Activated T-cell treated with anti-CD3 and anti-CD28 coated beads for 48 hours (primary cell): Measurements from ENCODE around the gene LNP1.
A peak's percentile ranks its signal among the peaks of the same experiment; 100 is the strongest.
"Not testable (repeated sequence)": the region's sequence is repeated elsewhere in the genome, so short reads cannot be mapped to it uniquely, and the experiment has no call there.

Experiments
- DNase-seq: peaks from one replicate; pipeline ENCODE4 v3.0.0-alpha.2; 2020; ENCODE audit warnings: low read depth

Gene LNP1

GRCh38 chr3:100478521-100478920 lies 77.2 kb downstream of the LNP1 start:
- DNase-seq, result not testable (repeated sequence)

GRCh38 chr3:100480081-100480480 lies 78.7 kb downstream of the LNP1 start:
- DNase-seq, result no peak

GRCh38 chr3:100482176-100482575 lies 80.8 kb downstream of the LNP1 start:
- no peak for DNase-seq

GRCh38 chr3:100483529-100483928 lies 82.2 kb downstream of the LNP1 start:
- DNase-seq, result no peak

GRCh38 chr3:100486808-100487207 lies 85.5 kb downstream of the LNP1 start:
- DNase-seq, result no peak

GRCh38 chr3:100489118-100489517 lies 87.8 kb downstream of the LNP1 start:
- DNase-seq, result no peak

- DNase-seq, result peak; percentile 88
These were observed 91.0 kb downstream of the LNP1 start, which contains the start of gene TMEM45A for GRCh38 chr3:100492059-100493006. TSS of gene TMEM45A (plus strand) at chr3:100492619. CDS start at chr3:100555212, 62,593 bp downstream.

GRCh38 chr3:100496711-100497261 lies 95.4 kb downstream of the LNP1 start:
- DNase-seq, result no peak

GRCh38 chr3:100499651-100500050 lies 98.3 kb downstream of the LNP1 start:
- DNase-seq, result no peak

- DNase-seq, result no peak
These were observed 99.1 kb downstream of the LNP1 start for GRCh38 chr3:100500320-100500880.

GRCh38 chr3:100503448-100503847 lies 102.1 kb downstream of the LNP1 start:
- DNase-seq, result no peak
